DMS114 treated with DMSO at 0.1 percent for 48 hours (cell line): ENCODE measurements around the gene CALCR.

Source experiments
- DNase-seq: peaks from one replicate; lab custom pipeline; 2025; ENCODE audit not compliant: unreplicated experiment; lab: John Stamatoyannopoulos, UW

CALCR gene

DNA sequence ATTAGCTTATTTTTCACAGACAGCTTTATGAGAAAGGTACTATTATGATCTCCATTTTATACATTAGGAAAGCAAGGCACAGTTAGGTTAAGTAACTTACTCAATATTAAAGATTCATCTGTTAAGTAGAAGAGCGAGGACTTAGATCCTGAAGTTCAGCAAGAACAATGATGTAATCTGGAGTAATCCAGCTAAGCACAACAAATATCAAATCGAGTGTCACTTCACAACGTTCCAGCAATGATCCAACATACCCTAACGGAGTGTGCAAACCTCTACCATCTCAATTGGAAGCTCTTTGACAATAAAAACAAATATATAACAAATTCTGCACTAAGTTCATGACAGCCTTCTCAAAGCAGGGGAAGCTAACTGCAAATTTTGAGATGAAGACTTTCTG, 121.3 kb downstream of the CALCR start:
- no peak for DNase-seq

- no peak for DNase-seq
Measured at GRCh38 chr7:93448176-93448575, 126.3 kb downstream of the CALCR start.

GRCh38 chr7:93447509-93447908, 127.0 kb downstream of the CALCR start:
- DNase-seq: no peak

DNA sequence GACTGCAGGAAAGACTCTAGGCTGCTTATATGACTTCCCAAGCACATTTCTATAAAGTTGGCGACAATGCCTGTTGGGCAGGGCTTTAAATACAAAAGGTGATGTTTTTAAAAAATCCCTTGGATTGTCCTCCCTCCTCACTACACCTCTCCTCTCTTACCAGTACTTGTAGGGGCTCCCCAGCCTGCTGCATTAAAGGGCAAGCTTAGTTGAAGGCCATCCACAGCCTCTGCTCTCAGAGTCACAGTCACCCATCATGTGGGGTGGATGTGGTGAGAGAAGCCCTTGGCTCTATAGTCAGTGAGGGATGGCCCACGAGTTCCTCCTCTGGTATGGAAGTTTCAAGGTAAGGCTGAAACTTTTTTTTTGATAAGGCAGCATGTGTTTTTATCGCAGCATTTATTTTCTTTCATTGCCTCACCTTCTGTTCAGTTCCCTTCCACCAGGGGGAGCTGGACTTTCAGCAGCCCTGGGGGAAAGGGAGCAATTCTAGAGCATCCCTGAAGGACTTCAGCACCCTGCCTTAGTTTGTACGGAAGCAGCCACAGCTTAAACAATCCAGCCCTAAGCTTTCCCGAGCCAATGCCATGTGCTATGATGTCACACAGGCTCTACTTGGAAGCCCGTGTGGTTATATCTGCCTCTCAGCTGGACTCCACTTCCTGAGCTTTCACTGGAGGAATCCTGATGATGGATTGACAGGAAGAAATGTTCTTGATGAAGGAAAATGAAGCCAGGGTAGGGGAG, 131.9 kb downstream of the CALCR start:
- no peak for DNase-seq

- DNase-seq: no peak
Measured at GRCh38 chr7:93435791-93436190, 138.7 kb downstream of the CALCR start.

GRCh38 chr7:93432130-93432529, 142.4 kb downstream of the CALCR start:
- no peak for DNase-seq

GRCh38 chr7:93430917-93431588, 143.5 kb downstream of the CALCR start:
- no peak for DNase-seq

DNA sequence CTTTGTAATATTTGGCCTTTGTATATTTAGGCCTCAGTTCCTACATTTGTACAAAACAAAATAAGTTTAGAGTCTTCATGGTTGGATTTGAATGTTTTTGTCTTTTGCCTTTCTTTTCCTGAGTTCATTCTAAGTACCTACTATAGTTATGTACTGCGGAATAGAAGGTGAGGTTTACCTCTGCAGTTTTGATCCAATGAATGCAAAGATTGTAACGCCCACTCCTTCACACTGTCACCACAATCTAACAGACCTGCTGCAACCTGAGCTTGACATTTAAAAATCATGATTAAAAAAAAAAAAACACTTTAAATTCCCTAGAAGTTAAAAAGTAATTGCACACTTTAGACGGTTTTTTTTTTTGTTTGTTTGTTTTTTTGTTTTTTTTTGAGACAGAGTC, 145.0 kb downstream of the CALCR start:
- DNase-seq: no peak

- no peak for DNase-seq
Measured at GRCh38 chr7:93427107-93427506, 147.4 kb downstream of the CALCR start.

DNA sequence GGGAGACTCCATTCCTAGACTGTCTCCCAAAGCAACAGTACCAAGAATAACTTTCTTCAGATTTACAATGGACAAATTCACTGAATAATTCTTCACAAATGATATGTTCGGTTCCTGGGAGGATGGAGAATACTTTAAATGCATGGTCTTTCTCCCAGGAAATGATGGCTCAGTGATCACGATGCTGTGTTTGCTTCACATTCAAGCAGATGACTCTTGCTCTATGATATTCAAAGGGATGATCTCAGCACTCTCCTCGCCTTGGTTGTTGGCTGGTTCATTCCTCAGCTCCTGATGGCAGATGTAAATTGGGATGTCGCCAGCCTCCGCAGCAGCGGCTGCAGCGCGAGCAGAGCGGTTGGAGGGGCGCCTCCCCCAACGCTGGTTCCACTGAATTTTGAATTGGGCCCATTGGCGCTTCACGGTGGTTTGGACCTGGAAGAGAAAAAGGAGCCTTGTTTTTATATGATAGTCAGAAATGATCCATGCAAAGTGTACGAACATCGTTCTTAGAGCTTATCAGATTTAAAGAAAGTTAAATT, 148.3 kb downstream of the CALCR start:
- no peak for DNase-seq

- DNase-seq: no peak
Measured at GRCh38 chr7:93414574-93414973, 159.9 kb downstream of the CALCR start.

- DNase-seq: no peak
Measured at GRCh38 chr7:93409324-93409723, 165.2 kb downstream of the CALCR start.

DNA sequence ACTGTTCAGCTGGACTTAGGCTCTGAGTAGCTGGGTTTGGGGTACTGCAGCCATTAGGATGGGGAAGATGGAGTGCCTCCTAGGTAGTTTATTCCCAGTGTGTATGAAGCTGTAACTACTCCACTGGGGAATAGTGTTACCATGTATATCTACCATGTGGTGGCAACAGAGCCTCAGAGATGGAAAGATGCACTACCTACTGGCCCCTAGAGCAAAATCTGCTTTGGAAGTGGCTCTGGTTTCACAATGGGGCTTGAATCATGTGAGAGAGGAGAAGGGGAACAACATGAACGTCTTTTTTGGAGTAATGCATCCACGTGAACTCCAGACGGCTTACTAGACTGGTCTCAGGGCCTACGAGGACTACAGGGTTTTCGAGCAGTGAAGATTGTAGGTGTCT, 167.3 kb downstream of the CALCR start:
- DNase-seq: no peak

DNA sequence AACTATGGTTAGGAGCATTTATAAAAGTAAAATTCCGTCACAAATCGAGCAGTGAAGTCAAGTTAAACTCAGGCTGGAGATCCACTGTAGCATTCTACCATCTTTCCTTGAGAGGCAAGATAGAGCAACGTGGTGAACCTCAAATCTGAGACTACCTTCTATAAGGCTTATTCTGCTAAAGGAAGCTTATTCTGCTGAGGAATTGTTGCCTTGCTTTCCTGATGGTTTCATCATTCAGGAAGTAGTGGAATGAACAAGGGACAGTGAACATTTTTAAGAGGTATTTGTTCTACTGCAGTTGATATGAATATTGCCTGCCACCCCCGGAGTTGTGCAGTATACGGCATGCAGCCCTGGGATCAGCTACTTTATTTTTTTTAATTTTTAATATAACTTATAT, 171.6 kb downstream of the CALCR start:
- DNase-seq: no peak

- DNase-seq: no peak
Measured at GRCh38 chr7:93399642-93400041, 174.9 kb downstream of the CALCR start.

- no peak for DNase-seq
Measured at GRCh38 chr7:93392984-93393383, 181.5 kb downstream of the CALCR start.

DNA sequence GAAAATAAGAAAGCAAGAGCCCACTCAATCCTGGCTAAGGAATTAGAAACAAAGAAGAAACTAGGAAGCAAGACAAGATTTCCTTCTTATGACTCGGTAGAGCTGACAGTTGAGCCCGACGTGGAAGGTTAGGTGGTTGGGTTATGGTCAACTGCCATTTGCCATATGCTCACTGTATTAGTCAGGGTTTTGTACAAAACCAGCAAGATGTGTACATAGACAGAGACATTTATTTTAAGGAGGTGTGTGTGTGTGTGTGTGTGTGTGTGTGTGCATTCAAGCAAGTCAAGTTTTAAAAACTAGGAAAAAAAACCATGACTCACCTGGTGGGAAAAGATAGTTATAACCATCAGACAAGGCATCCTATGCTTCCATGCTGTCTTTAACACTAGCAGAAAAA, 183.9 kb downstream of the CALCR start:
- DNase-seq: no peak

DNA sequence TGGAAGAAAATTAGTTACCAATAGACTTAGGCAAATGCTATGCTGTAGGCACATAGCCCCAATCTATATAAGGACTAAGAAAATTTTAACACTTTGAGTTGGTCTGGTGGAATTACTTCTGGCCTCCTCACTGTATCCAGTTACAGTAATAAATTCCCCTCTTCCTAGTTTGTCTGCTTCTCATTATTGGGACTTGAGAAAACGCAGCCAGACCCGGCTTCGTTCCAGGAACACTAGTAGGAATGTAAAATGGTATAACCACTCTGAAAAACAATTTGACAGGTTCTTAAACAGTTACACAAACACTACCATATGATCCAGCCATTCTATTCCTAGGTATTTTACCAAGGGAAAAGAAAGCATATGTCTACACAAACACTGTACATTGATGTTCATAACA, 192.2 kb downstream of the CALCR start:
- no peak for DNase-seq

DNA sequence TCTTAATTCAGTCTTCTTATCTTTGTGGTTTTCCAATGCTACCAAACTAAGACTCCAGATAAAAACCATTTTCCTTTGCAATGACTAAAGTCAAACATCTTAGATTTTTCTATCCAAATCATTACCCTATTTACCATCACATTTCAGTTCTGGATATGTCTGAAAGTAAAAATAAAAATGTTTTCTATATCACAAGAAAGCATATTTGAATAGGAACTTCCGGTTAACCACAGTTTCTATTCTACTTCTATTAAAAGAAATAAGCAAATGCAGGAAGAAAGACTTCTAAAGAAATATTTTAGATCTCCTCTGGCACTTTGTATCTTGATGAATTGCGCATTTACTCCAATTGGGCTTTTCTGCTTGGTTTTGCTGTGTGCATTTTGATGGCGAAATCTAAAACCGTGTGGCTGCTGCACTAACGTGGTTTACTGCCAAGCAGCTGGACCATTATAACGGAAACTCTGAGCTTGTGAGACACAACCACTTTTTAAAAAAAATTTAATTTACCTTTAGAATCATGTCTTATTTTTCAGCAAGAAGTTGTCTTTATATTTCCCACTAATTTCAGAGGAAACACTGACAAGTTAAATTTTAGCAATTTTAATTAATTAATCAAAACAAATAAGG, 196.3 kb downstream of the CALCR start:
- DNase-seq: no peak

GRCh38 chr7:93375603-93376002, 198.9 kb downstream of the CALCR start:
- DNase-seq: no peak
